ENCODE data around the gene ARID3A.
"Not testable (repeated sequence)": the region's sequence is repeated elsewhere in the genome, so short reads cannot be mapped to it uniquely, and the experiment has no call there.

The ARID3A gene

DNA sequence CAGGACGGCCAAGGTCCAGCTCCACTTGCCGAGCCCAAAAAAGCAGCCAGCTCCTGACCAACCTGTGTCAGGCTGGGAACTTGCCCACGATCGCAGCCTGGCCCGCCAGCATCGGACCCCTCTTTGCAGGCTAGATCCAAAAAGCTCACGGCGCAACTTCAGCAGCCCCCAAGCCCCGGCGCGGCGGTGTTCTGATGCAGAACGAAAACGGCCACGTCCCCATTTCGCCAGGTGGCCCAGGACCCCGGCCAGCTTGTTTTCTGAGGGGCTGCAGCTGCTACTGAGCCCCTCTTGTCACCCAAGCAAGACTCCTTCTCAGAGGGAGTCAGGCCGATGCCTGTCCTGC is 93.8 kb downstream of the ARID3A start:
- no peak for DNase-seq (ENCODE audit: low read depth)

DNA sequence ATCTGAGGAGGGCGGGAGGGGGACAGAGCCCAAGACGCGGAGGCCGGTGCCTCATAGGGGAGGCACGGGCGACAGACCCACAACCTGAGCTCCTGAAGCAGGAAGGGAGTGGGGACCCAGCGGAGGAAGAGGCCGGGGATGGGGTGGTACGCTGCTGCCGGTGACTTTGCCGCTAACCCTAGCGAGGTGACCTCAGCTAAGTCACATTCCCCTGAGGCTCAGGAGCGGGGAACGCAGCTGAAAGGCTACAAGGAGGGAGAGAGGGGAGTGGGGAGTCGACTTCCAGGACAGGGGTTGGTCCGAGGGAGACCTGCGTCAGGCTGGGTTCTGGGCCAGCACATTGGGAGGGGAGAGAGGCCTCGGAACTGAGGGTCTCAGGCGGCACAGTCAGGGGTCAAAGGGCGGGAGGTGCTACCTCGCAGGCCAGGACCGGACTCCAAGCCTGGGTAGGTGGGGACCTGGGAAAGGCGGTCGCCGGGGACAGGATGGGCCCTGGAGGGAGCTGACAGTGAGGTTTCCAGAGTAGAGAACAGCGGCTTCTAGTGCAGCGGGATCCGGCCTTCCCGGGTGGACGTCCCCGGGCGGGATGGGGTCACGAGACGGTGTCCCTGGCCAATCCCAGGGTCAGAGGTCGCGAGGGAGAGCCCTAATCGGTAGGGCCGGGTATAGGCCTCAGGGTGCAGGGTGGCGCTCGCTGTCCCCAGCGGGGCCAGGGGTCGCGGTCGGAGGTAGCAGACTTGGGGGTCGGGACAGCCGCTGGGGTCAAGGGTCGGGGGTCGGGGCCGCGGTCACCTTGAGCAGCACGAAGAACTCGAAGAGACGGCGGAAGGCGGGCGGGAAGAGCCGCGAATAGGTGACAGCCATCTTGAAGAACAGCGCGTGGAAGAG is 94.4 kb downstream of the ARID3A start:
- DNase-seq (ENCODE audit: low read depth) = peak; percentile 31

DNA sequence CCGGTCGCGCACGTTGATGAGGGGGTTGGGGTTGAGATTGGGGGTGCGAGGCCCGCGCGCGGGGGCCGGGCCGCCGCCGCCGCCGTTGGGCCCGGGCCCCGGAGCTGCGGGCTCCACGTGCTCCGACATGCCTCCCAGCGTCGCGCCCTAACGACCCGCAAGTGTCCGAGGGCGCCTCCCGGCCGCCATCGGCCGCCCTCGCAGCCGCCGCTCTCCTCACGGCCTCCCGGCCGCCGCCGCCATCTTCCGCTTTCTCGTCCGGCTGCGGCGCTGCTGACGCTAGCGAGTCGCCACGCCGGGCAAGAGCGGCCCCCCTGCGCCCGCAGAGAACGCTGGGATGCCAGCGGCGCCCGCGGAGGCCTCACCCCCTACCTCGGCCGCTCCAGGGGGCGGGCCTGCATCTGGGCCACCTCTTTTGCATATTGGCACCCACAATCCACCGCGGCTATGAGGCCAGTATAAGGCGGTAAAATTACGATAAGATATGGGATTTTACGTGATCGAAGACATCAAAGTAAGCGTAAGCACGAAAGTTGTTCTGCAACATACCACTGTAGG is 95.1 kb downstream of the ARID3A start, which contains the start of gene TMEM259:
TSS of gene TMEM259 (minus strand) at position 256 of the 558 bp plus-strand sequence. CDS start at position 129, 127 bp downstream.
- DNase-seq (ENCODE audit: low read depth) = peak; percentile 97

DNA sequence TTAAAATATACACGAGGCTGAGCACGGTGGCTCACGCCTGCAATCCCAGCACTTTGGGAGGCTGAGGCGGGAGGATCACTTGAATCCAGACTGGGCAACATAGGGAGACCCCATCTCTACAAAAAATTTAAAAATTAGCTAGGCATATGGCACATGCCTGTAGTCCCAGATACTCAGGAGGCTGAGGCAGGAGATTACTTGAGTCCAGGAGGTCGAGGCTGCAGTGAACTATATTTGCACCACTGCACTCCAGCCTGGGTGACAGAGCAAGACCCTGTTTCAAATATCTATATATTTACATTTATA is 98.0 kb downstream of the ARID3A start:
- not testable (repeated sequence) for DNase-seq (ENCODE audit: low read depth)

DNA sequence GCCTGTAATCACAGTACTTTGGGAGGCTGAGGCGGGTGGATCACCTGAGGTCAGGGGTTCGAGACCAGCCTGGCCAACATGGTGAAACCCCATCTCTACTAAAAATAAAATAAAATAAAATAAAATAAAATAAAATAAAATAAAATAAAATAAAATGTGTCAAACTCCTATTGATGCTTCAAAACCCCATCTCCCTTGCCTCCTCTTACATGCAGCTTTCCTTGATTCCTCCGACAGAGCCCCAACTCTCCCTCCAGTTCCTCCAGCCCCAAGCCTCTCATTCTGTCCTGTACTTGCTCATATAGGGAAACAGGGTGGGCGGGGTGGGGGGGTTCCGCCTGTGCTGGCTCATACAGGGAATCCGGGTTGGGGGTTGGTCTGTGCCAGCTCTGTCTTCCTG is 99.2 kb downstream of the ARID3A start:
- DNase-seq (ENCODE audit: low read depth) = not testable (repeated sequence)
